Neural progenitor cell (in vitro differentiated cells): ENCODE measurements around the gene TMEM150C.

ENCODE experiments used
- EZH2 ChIP-seq: fragments of 200-600 bp; sonication (generic); IDR thresholded peaks from 2 replicates; pipeline ENCODE4 v1.6.1; 2017; ENCODE audit warnings: antibody characterized with exemption, mild to moderate bottlenecking, moderate library complexity
- EZH2phosphoT487 ChIP-seq: fragments of 200-600 bp; sonication (generic); IDR thresholded peaks from 2 replicates; pipeline ENCODE4 v1.6.1; 2017; ENCODE audit warnings: antibody characterized with exemption
- TF ChIP-seq, protein P1 (sequence below): fragments of 200-600 bp; sonication (generic); IDR thresholded peaks from 2 replicates; pipeline ENCODE4 v1.5.1; 2017; ENCODE audit warnings: antibody characterized with exemption, mild to moderate bottlenecking

DNA sequence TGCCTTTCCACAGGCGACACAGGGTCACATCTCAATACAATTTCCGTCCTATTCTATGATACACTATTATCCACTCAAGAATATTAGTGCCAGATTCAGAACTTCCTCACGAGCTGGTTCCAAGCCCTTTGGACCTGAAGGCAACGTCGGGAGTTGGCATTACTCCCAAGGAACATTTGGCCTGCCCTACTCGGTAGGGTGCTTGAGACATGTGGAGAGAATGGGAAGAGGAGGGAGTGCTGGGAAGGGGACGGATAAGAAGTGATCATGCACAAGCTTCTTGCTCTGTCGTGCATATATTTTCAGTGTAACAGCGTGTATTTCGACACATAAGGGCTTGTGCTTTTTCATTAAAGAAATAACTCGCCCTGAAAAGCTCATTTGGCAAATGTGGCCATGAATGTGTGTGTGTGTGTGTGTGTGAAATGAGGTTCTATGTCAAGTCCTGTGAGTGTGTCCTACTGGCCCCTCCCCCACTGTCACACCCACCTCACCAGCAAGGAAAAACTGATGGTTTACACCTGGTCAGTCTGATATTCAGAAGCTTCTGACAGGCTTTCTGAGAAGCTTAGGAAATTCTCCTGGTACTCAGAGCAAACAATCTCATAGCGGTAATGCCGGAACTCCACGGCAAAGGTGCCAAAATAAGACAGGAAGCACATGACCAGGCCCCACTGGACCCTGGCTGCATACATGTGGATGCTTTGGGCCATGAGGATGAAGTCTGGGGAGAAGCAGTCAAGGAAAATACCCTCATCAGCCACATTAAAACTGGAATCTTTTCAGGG lies 76.6 kb downstream of the TMEM150C start:
- TF ChIP-seq EZH2 (no peak), EZH2phosphoT487 (no peak)
- TF ChIP-seq, protein P1, sequence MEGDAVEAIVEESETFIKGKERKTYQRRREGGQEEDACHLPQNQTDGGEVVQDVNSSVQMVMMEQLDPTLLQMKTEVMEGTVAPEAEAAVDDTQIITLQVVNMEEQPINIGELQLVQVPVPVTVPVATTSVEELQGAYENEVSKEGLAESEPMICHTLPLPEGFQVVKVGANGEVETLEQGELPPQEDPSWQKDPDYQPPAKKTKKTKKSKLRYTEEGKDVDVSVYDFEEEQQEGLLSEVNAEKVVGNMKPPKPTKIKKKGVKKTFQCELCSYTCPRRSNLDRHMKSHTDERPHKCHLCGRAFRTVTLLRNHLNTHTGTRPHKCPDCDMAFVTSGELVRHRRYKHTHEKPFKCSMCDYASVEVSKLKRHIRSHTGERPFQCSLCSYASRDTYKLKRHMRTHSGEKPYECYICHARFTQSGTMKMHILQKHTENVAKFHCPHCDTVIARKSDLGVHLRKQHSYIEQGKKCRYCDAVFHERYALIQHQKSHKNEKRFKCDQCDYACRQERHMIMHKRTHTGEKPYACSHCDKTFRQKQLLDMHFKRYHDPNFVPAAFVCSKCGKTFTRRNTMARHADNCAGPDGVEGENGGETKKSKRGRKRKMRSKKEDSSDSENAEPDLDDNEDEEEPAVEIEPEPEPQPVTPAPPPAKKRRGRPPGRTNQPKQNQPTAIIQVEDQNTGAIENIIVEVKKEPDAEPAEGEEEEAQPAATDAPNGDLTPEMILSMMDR, result no peak
